ENCODE results near the gene PIK3R1.

The PIK3R1 gene

DNA sequence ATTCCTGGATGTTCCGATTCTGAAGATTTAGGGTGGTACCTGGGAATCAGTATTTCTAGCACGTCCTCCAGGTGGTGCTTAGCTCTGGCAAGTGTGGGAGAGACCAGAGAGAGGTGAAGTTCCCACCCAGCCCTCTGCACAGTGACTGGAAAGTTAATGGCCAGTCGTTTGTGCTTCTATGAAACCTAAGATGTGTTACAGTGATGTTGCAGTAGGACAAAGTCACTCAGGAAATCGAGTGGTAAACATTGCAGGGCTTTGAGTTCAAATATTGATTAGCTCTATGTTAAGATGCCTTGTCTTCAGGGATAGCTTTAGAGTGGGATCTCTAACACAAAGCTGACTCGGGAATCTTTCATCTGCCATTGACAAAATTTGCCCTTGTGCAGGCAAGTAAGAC lies 55.6 kb downstream of the PIK3R1 start:
- no peak for DNase-seq (ENCODE audit: low read depth in 2 of 2)

DNA sequence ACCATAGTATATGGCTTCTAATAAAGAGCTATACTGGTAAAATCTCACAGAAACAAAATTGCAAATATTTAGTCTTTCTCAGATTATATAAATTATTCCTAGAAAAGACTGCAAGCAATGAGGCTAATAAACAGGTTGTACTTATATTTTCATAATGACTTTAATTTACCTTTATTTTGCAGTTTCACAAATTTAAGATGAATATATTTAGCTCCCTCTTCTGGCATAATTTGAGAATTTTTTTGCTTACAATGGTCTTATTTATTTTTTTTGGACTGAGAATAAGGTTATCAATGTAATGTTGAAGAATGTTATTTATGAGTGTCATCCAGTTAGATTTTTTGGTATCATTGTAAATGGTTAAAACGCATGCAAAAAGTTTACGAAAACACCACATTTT lies 56.7 kb downstream of the PIK3R1 start:
- DNase-seq (ENCODE audit: low read depth in 2 of 2) = no peak

GRCh38 chr5:68273717-68274409 lies 58.3 kb downstream of the PIK3R1 start:
- no peak for DNase-seq (ENCODE audit: low read depth in 2 of 2)

DNA sequence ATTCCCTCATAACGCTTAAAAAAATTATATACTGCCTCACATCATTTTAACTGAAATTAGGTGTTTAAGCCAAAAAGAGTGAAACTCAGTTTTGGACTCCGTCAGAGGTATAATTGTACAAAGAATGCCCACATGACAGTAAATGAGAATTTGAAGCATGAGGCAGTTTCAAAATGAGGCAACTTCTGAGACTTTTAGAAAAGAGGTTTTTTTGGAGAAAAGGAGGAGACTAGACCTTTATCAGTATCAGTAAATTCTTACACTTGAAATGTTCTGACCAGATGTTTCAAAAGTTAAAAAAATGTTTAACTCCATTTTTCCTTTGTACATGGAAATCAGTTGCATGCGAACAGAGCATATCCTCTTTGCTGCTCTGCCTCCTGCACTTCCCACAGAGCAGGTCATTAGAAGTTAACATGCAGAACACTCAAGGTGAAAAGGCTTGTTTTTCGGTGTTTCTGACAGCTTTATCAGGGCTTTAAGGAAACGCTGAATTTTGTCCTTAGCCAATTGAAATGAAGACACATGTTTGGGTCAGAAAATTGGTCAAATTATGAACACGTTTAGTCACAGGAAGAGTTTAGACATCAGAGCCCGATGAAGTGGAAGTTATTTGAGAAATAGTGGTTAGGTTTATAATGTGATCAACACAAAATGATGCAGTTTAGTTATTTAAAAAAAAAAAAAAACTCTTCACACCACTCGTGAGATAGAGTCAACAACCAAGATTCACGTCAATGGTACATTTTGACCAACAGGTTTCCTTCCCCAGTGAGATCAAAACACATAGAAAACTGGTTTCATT lies 59.5 kb downstream of the PIK3R1 start:
- DNase-seq (ENCODE audit: low read depth in 2 of 2) = no peak

DNA sequence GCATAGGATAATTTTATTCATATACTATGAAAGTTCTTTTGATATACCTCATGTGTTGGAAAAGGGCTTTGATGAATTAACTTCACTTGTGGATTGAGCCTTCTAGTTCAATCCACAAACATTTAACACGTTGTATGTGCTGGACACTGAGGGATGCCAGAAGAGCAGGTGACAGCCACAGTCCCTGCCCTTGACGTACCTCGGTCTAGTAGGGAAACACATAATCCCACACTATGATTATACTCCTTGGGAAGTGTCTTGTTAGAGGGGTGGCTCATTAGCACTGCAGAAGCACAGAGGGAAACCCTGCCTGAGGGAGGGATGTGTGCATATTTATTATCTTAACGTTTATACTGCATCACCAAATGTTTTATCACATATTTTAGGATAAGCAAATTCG lies 61.2 kb downstream of the PIK3R1 start:
- DNase-seq (ENCODE audit: low read depth in 2 of 2) = no peak

DNA sequence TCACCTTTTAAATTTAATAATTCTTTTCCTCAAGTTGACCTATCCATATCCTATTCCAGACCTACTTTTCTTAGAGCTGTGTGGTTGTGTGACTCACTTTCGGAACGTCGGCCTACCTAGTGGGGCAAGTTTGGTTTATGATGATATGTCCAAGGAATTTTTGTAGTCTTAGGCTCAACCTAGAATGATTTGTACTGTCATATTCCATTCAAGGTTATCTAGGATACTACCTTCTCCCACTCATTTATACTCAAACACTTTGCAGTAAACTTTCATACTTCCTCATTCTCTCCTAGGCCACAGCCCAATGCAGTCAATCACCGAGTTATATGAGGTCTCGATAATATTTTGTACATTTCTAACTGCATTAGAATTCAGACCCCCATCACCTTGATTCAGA lies 61.9 kb downstream of the PIK3R1 start:
- no peak for DNase-seq (ENCODE audit: low read depth in 2 of 2)

- no peak for DNase-seq (ENCODE audit: low read depth in 2 of 2)
These were observed 64.4 kb downstream of the PIK3R1 start for GRCh38 chr5:68279984-68280383.

GRCh38 chr5:68282001-68282400 lies 66.4 kb downstream of the PIK3R1 start:
- no peak for DNase-seq (ENCODE audit: low read depth in 2 of 2)

DNA sequence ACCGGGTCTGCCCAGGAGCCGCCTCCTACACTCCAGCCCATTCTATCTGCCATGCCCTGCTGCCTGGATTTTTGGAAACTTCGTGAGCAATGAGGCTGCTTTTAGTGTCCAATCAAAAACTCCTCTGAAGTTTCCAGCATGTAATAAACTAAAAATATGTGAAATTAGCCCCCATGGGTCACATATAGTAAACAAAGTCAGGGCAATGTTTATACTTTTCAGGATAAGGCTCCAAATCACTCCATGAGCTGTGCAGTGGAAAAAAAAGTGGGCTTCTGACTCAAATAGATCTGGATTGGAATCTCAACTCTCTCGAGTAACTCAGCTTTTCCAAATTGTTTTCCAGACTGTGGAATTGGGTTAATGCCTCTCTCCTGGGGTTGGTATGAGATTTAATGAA lies 68.2 kb downstream of the PIK3R1 start:
- DNase-seq (ENCODE audit: low read depth in 2 of 2) = no peak

- no peak for DNase-seq (ENCODE audit: low read depth in 2 of 2)
These were observed 69.7 kb downstream of the PIK3R1 start for GRCh38 chr5:68285075-68285840.

DNA sequence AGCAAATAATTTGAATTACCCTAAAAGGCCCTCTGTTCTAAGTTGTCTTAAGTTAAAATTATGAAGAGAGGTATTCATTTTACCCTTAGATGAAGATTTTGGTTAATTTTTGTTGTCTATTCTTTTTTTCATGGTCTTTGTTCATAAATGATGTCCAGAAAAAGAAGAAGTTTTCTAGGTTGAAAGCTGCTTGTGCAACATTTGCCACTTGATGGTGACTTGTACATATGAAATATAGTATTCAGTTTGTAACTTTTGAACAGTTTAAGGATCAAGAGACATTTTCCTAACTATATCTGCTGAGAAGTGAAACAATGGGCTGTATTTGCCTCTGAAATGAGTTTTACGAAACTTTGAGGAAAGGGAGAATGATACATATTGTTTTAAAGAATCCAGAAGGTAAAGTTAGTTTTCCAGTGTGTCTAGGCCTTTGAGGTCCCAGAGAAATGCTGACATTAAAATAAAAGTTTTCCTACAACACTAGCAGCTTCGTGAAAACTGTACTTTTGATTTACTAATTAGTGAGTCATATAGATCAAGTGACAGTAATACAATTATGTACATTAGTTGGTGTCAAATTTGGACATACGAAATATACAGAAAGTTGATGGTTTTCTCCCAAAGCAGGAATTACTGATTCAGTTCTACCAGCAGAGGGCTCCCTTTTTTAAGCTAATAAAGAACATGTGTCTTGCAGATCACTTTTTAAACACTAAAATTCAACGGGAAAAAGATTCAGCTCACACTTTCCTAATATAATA lies 70.5 kb downstream of the PIK3R1 start:
- no peak for DNase-seq (ENCODE audit: low read depth in 2 of 2)

- no peak for DNase-seq (ENCODE audit: low read depth in 2 of 2)
These were observed 71.0 kb downstream of the PIK3R1 start for GRCh38 chr5:68286612-68286912.

GRCh38 chr5:68287631-68287975 lies 72.0 kb downstream of the PIK3R1 start:
- no peak for DNase-seq (ENCODE audit: low read depth in 2 of 2)

DNA sequence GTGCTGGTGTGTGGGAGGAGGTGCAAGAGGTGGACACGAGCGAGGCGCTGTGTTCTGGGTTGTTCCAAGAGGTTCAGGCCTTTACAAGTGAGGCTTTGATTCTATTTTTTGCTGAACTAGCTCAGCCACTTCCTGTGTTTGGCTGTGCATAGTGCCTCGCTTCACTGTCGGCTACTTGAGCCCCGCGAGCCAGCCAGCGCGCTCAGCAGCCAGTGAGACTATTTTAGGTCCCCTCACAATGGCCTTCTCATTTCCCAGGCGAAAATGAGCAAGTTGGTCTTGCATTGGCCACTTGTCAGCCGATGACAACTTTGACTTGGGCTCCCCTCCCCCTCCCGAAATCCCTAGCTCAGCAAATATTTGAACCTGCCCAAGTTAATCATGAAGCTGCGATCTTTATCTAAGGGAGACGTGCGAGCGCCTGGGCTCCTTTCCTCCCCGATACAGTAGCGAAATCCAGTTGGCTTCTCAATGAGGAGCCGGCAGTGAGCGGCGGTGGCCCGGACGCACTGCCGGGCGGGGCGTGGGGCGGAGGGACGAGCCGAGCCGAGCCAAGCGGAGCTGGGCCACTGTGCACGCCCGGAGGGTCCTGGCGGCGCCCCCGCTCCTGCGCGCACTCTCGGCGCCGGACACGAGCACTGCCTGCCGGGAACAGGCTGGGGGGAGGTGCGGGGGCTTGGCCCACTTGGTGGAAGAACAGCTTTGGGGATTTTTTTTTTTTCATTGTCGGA lies 72.6 kb downstream of the PIK3R1 start:
- peak in 1 of 2 donors; percentile 15 for DNase-seq (ENCODE audit: low read depth in 2 of 2)

DNA sequence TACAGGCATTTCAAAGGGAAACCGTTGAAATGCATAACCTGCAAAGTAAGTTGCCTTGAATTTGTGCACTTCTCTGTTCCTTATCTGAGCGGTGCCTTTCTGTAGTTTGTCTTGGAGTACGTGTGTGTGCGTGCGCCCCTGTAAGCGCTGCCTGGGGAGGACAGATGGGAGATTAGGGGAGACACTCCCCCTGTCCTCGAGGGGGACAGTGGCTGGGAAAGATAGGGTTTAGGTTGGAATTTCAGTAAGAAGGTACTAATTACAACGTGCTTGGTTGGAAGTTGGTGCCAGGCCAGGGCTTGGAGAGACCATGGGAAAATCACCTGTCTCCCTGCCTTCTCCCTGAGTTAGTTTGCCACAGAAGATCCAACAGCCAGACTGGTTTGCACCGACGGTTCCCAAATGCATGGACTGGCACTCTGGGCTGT lies 73.2 kb downstream of the PIK3R1 start:
- DNase-seq (ENCODE audit: low read depth in 2 of 2) = no peak

DNA sequence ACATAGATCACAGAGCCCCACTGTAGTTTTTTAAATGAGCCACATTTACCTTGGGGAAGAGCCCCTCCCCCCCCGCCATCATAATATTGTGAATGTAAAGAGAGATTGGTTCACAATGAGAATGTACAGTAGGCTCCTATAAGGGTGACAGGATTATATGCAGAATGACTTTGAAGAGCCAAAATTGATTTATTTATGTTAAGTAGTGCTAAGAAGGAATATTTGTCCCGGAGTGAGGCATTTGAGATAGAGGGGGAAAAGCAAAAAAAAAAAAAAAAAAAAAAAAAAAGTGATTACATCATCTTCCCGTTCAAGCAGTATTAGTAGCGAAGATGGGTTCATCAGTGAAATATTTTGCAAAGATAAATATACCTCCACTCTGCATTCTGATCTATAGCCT lies 73.9 kb downstream of the PIK3R1 start:
- DNase-seq (ENCODE audit: low read depth in 2 of 2) = no peak

GRCh38 chr5:68290260-68290674 lies 74.7 kb downstream of the PIK3R1 start:
- DNase-seq (ENCODE audit: low read depth in 2 of 2) = no peak

GRCh38 chr5:68290847-68291246 lies 75.3 kb downstream of the PIK3R1 start:
- DNase-seq (ENCODE audit: low read depth in 2 of 2) = no peak

DNA sequence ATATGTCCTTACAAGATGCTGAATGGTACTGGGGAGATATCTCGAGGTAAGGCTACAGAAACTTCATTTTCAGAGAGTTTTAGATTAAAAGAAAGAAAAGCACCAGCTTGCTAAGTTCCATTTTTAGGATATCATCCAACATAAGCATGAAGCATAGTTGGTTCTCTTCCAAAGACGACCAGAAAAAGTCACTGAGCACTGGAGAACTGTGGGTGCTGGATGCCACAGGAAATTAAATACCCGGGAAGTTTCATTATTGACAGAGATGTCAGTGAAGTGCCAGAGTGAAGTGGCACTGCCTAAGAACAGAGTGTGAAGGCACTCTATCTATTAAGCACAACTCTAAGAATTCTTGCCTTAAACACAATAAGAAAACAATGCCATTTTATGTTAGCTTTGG lies 76.8 kb downstream of the PIK3R1 start:
- DNase-seq (ENCODE audit: low read depth in 2 of 2) = no peak

GRCh38 chr5:68295772-68296171 lies 80.2 kb downstream of the PIK3R1 start:
- no peak for DNase-seq (ENCODE audit: low read depth in 2 of 2)

GRCh38 chr5:68296895-68297294 lies 81.3 kb downstream of the PIK3R1 start:
- DNase-seq (ENCODE audit: low read depth in 2 of 2) = no peak
